Spleen (tissue), 3 donors: ENCODE measurements around the gene MAP3K5.

Experiments
- POLR2A ChIP-seq, 3 donors: fragments of 450-650 bp; IDR thresholded peaks; one replicate each; pipeline ENCODE4 v1.5.1; 2017; ENCODE audit warnings: antibody characterized with exemption in 3 of 3, mild to moderate bottlenecking in 1 of 3
- POLR2AphosphoS5 ChIP-seq, 3 donors: sonication (generic); formaldehyde crosslinking; IDR thresholded peaks; one replicate each; pipeline ENCODE4 v1.5.1; 2017; ENCODE audit warnings: antibody characterized with exemption in 3 of 3

- TF ChIP-seq POLR2A (IDR thresholded peaks at IDR 0.05), result no peak
- TF ChIP-seq POLR2AphosphoS5 (IDR thresholded peaks at IDR 0.05), result no peak
Observed at GRCh38 chr6:136739501-136739900, 52.8 kb downstream of the MAP3K5 start.
